CD14-positive monocyte (primary cell): Measurements from ENCODE around the gene IFNG. TPM values are rescaled to one million over a fixed set of nuclear protein-coding genes. Genes with fewer than 3 reads are reported as not detected.

ENCODE experiments used
- DNase-seq, 3 donors: peaks; one replicate each; pipeline ENCODE4 v3.0.0-alpha.2; 2011 to 2022
- H2AFZ ChIP-seq: 2 replicates; pipeline ENCODE4 v1.6.0; 2012; ENCODE audit warnings: mild to moderate bottlenecking, low read depth, low read length, inconsistent platforms; ENCODE audit not compliant: insufficient read depth, poor library complexity, severe bottlenecking
- H3K27ac ChIP-seq, 2 donors: 1 replicate in 1 of 2; 2 replicates in 1 of 2; pipeline ENCODE4 v1.5.1; 2012 to 2013; ENCODE audit warnings: low read length in 2 of 2, control low read depth in 1 of 2, inconsistent platforms in 1 of 2, low read depth in 1 of 2, mild to moderate bottlenecking in 1 of 2
- H3K27me3 ChIP-seq, 2 donors: one replicate each; pipeline versions ENCODE4 v1.6.0 to v1.6.1; 2011 to 2013; ENCODE audit warnings: low read length in 2 of 2; ENCODE audit not compliant: control insufficient read depth in 2 of 2, insufficient read depth in 2 of 2
- H3K36me3 ChIP-seq, 2 donors: replicated peaks in 1 of 2; 1 replicate in 1 of 2; 2 replicates in 1 of 2; pipeline versions ENCODE4 v1.5.1 to v1.6.1; 2012 to 2013; ENCODE audit warnings: low read length in 2 of 2, control low read depth in 1 of 2, inconsistent platforms in 1 of 2, mild to moderate bottlenecking in 1 of 2; ENCODE audit not compliant: insufficient read depth in 2 of 2, control insufficient read depth in 1 of 2
- H3K4me1 ChIP-seq, 2 donors: 1 replicate in 1 of 2; 2 replicates in 1 of 2; pipeline versions ENCODE4 v1.5.1 to v1.6.1; 2012 to 2013; ENCODE audit warnings: low read length in 2 of 2, control low read depth in 1 of 2, inconsistent platforms in 1 of 2, mild to moderate bottlenecking in 1 of 2, moderate library complexity in 1 of 2; ENCODE audit not compliant: insufficient read depth in 2 of 2, control insufficient read depth in 1 of 2
- H3K4me2 ChIP-seq: replicated peaks from 2 replicates; pipeline ENCODE3; 2012; ENCODE audit warnings: low read length, moderate library complexity, mild to moderate bottlenecking; ENCODE audit not compliant: poor library complexity, severe bottlenecking; ENCODE audit errors: extremely low read depth
- H3K4me3 ChIP-seq, 3 experiments: fragments of 200-600 bp in 1 of 3; sonication (generic) in 1 of 3; replicated peaks in 1 of 3; 1 replicate in 2 of 3; 2 replicates in 1 of 3; pipeline ENCODE4 v1.5.1; 2011 to 2013; ENCODE audit warnings: low read length in 3 of 3, mild to moderate bottlenecking in 3 of 3, control low read depth in 2 of 3, low read depth in 2 of 3, inconsistent platforms in 1 of 3, moderate library complexity in 1 of 3
- H3K79me2 ChIP-seq: 2 replicates; pipeline ENCODE4 v1.6.0; 2012; ENCODE audit warnings: mild to moderate bottlenecking, control low read depth, inconsistent platforms, low read length, moderate library complexity; ENCODE audit not compliant: insufficient read depth
- H3K9ac ChIP-seq: 2 replicates; pipeline ENCODE4 v1.6.0; 2017; ENCODE audit warnings: low read length, mild to moderate bottlenecking; ENCODE audit not compliant: insufficient read depth, poor library complexity, severe bottlenecking
- H3K9me3 ChIP-seq, 2 donors: replicated peaks in 1 of 2; 1 replicate in 1 of 2; 2 replicates in 1 of 2; pipeline versions ENCODE4 v1.5.1 to v1.6.1; 2012 to 2013; ENCODE audit warnings: low read length in 2 of 2, control low read depth in 1 of 2; ENCODE audit not compliant: control insufficient read depth in 1 of 2, insufficient read depth in 1 of 2
- H4K20me1 ChIP-seq: 2 replicates; pipeline ENCODE4 v1.6.0; 2012; ENCODE audit warnings: mild to moderate bottlenecking, low read length, control low read depth, moderate library complexity; ENCODE audit not compliant: insufficient read depth
- H3K27ac Mint-ChIP-seq, 7 donors: one replicate each; pipeline ENCODE4 v1.8.0; 2020; ENCODE audit warnings: mild to moderate bottlenecking in 7 of 7, mixed read lengths in 7 of 7, moderate library complexity in 6 of 7, inconsistent platforms in 2 of 7
- H3K27me3 Mint-ChIP-seq, 3 donors: one replicate each; pipeline ENCODE4 v1.8.0; 2021 to 2022; ENCODE audit warnings: low read depth in 3 of 3, mild to moderate bottlenecking in 3 of 3, mixed read lengths in 3 of 3, moderate library complexity in 3 of 3, inconsistent platforms in 1 of 3
- H3K36me3 Mint-ChIP-seq, 2 donors: one replicate each; pipeline ENCODE4 v1.8.0; 2020; ENCODE audit warnings: mixed read lengths in 2 of 2, inconsistent platforms in 1 of 2, mild to moderate bottlenecking in 1 of 2
- H3K4me1 Mint-ChIP-seq: one replicate; pipeline ENCODE4 v1.8.0; 2020; ENCODE audit warnings: mild to moderate bottlenecking, mixed read lengths
- H3K4me3 Mint-ChIP-seq, 2 donors: one replicate each; pipeline ENCODE4 v1.8.0; 2020; ENCODE audit warnings: mild to moderate bottlenecking in 2 of 2, mixed read lengths in 2 of 2, moderate library complexity in 1 of 2
- H3K9me3 Mint-ChIP-seq, 7 donors: one replicate each; pipeline ENCODE4 v1.8.0; 2020 to 2022; ENCODE audit warnings: mixed read lengths in 7 of 7, mild to moderate bottlenecking in 6 of 7, moderate library complexity in 6 of 7, inconsistent platforms in 2 of 7
- CTCF ChIP-seq: fragments of 200-600 bp; IDR thresholded peaks from one replicate; pipeline ENCODE4 v1.8.0; 2022; ENCODE audit warnings: antibody characterized with exemption, mild to moderate bottlenecking
- WGBS: methylation state at CpG from one replicate; pipeline ENCODE4 v1.1.5; 2013; ENCODE audit warnings: missing lambda C conversion rate; ENCODE audit not compliant: insufficient coverage; 5-methylcytosine and 5-hydroxymethylcytosine counted together
- intact Hi-C, 2 donors: fragments of 100-400 bp; cut with micrococcal nuclease; formaldehyde crosslinking; loops; one replicate each; pipeline versions ENCODE4 v1.15.0 to v1.15.1; 2023
- polyA plus RNA-seq, 3 donors: library from polyadenylated mRNA; depleted of rRNA in 1 of 3; unstranded in 2 of 3; stranded (reverse) in 1 of 3; fragments of 300-500 nt in 2 of 3; fragments of >200 nt in 1 of 3; fragmentation: Illumina TruSeq in 2 of 3; gene quantifications; 1 replicate in 2 of 3; 2 replicates in 1 of 3; pipeline ENCODE4 v1.2.3, GENCODE V29; 2012 to 2021

IFNG gene
- polyA plus RNA-seq, 3 donors: not detected

- intact Hi-C loops: no loop called here
- peaks cover 13 to 16% of the 10 kb centered on the region in 2 donors for H3K9me3 ChIP-seq
- Mint-ChIP-seq H3K4me3 (no peak overlapping the region), H3K4me1 (no peaks in the 10 kb centered on the region), H3K27ac (no peak overlapping the region), H3K36me3 (no peaks in the 10 kb centered on the region), H3K9me3 (peaks cover 0 to 13% (median 9%) of the 10 kb centered on the region in 7 donors), H3K27me3 (peaks cover 0 to 1% (median 0%) of the 10 kb centered on the region in 3 donors)
- no peaks in the 10 kb centered on the region for H3K36me3 ChIP-seq
- no peak overlapping the region for H3K4me3 ChIP-seq
- no peak for DNase-seq
- H3K27me3 ChIP-seq: no peaks in the 10 kb centered on the region
- H3K79me2 ChIP-seq: no peaks in the 10 kb centered on the region
- H4K20me1 ChIP-seq: no peaks in the 10 kb centered on the region
- WGBS: 79% methylated on average over 2 of the region's 3 CpGs
- no peak overlapping the region for H3K9ac ChIP-seq
- H2AFZ ChIP-seq: no peak overlapping the region
- H3K27ac ChIP-seq: no peak overlapping the region
- no peak for TF ChIP-seq CTCF
- H3K4me1 ChIP-seq: no peaks in the 10 kb centered on the region
- no peak overlapping the region for H3K4me2 ChIP-seq
These were observed 24.0 kb downstream of the IFNG start for GRCh38 chr12:68135520-68135919.

GRCh38 chr12:68131867-68132414 lies 27.6 kb downstream of the IFNG start:
- H3K4me1 ChIP-seq: no peaks in the 10 kb centered on the region
- WGBS: 90% methylated on average over 5 of the region's 5 CpGs
- H3K4me3 ChIP-seq: no peak overlapping the region
- no peak overlapping the region for H3K27ac ChIP-seq
- no peak overlapping the region for H2AFZ ChIP-seq
- no peak overlapping the region for H3K9ac ChIP-seq
- Mint-ChIP-seq H3K4me1 (no peaks in the 10 kb centered on the region), H3K4me3 (no peak overlapping the region), H3K27ac (no peak overlapping the region), H3K27me3 (peaks cover 1 to 2% (median 1%) of the 10 kb centered on the region in 3 donors), H3K9me3 (peaks cover 9 to 27% (median 21%) of the 10 kb centered on the region in 7 donors), H3K36me3 (no peaks in the 10 kb centered on the region)
- no peaks in the 10 kb centered on the region for H3K36me3 ChIP-seq
- H3K27me3 ChIP-seq: no peaks in the 10 kb centered on the region
- peaks cover 16 to 21% of the 10 kb centered on the region in 2 donors for H3K9me3 ChIP-seq
- DNase-seq: no peak
- H3K4me2 ChIP-seq: no peak overlapping the region
- no peaks in the 10 kb centered on the region for H4K20me1 ChIP-seq
- no peaks in the 10 kb centered on the region for H3K79me2 ChIP-seq
- intact Hi-C loops: no loop called here
- no peak for TF ChIP-seq CTCF
